GM18505 (cell line): Measurements from ENCODE around the gene ORC6.

ENCODE experiments used
- ATAC-seq: cut with Tn5 transposase; IDR thresholded peaks from one replicate; pipeline ENCODE4 v1.9.1; 2021; ENCODE audit not compliant: unreplicated experiment
- POLR2A ChIP-seq: IDR thresholded peaks from 4 replicates; pipeline ENCODE4 v1.6.1; 2011; ENCODE audit warnings: borderline replicate concordance; ENCODE audit not compliant: insufficient read depth, insufficient read length; ENCODE audit errors: extremely low read depth

ORC6 gene

DNA sequence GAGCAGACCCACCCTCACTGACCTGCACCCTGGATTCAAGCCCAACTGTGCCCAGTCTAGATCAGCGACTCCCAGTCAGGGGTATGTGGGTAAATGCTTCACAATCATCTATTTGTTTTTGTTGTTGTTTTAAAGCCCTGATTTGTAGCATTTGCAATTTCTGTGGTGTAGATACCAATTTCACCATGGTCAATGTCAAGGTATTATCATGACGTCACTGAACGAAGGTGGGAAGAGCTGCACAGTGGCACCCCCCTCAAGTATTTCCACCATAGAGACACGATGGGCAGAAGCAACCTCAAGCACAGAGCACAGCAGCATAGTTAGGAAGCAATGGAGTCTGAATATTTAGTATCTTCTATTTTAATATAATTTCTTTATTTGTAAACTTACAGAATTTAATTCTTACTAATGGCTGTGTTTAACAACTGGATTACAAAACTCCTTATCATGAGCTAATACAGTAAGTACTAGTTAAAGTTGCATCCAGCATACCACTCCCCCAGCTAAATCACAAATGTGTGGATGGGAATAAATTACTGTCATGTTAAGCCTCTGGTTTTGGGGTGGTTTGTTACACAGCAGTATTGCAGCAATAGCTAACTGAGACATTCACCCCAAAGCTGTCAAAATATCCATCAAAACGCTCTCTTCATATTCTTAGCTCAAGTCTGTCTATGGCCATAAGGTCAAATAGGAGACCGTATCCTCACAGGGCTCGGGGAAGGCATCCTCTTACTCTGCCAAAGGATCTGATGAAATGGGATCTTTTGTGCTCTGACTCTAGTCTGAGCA is 25.5 kb downstream of the ORC6 start:
- ATAC-seq: no peak
- no peak for TF ChIP-seq POLR2A

DNA sequence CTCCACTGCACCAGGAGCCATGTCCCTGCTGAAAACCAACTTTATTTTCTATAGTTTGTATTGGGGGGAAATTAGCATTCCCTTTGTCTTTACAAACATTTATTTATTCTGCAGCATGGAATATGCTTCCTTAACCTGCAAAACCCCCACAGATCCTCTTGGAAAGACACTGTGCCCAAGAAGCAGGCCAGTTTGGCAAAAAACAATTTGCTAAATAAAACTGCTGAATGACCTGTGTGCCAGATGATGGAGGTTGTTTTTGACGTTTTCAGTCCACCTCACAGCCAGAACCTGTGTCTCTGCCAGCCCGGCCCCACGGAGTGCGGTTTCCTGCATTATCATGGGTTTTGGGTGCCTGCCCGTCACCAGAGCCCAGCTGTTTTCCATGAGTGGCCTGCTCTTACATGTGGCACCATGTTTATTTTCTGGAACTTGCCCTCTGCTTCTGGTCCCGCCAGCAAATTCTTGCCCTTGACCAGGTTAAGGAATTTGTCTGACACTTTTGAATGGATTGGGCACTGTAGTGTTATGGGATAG is 26.4 kb downstream of the ORC6 start:
- ATAC-seq: no peak
- TF ChIP-seq POLR2A: no peak

DNA sequence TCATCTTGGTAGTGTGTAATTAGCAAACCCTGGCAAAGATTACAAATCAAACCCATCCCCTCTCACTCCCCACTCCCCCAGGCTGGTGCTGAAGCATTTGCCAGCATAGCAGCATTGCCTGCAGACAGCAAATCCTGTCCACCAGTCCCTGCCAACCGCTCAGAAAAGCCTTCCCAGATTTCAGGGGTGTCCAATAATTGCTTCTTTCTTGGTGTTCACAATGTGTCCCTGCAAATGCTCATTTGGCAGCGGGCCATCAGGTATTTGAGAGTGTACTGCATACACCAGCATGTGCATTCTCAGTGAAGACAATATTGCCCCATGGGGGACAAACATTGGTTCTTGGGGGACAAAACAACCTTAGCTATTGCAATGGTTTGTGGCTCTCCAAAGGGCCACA is 28.2 kb downstream of the ORC6 start:
- ATAC-seq: no peak
- TF ChIP-seq POLR2A: no peak

DNA sequence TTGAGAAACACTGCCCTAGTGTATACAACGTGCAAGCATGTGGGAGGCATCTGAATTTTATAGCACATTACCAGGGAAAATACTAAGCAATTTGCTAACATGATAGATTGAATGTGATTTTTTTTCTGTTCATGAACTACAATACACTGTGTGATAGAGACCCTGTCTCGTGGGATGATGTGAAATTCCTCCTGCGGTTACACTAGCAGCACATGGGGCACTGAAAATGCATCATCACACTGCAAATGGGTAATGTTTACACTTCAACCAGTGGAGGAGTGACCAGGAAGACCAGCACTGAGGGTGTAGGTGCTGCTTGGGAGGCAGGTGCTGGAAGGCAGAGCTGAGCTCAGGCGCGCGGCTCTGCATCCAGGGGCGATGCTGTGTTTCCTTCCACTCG is 28.8 kb downstream of the ORC6 start:
- ATAC-seq: no peak
- TF ChIP-seq POLR2A: no peak

DNA sequence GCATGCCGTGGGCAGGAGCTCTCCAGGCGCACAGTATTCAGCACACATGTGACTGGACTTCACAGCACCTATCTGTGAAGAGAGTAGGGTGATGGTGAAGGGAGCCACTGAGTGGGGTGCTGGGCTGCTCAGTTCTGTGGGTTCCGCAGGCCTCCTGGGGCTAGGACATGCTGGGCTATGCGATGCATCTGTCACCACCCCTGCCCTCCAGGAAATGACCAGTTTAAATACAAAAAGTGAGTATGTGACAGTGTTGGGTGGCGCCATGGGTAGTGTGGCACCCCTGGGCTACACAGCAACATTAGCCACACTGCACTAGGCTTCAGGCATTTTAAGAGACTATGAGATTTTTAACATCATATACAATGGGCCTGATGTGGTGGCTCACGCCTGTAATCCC is 30.1 kb downstream of the ORC6 start:
- no peak for TF ChIP-seq POLR2A
- no peak for ATAC-seq

DNA sequence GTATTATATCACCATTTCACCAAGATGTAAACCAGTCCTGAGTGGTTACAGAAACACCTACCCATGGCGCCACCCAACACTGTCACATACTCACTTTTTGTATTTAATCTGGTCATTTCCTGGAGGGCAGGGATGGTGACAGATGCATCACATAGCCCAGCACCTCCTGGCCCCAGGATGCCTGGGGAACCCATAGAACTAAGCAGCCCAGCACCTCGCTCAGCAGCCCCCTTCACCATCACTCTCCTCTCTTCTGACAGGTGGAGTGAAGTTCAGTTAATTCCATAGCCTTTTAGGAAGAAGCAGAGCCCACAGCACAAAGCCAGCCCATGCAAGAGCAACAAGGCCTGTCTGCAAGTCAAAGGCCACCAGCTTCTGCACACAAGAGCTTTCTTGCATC is 31.2 kb downstream of the ORC6 start:
- ATAC-seq: no peak
- no peak for TF ChIP-seq POLR2A

DNA sequence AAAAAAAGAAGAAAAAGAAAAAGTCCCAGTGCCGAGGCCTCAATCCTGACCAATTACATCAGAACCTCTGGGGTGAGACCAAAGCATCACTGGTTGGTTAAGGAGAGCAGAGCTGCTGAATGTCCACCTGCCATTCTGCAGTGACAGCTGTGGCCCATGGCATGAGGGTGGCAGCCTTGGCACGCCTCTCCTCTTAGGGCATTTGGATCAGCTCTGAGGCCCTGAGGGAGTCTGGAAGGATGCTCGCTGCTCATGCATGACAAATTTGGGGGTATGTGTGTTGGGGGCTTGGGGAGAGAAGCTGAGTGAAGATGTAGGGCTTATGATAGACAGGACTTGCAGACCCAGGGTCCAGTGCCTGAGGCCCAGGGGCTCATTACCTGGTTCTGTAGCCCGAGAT is 32.4 kb downstream of the ORC6 start:
- ATAC-seq: no peak
- TF ChIP-seq POLR2A: no peak

DNA sequence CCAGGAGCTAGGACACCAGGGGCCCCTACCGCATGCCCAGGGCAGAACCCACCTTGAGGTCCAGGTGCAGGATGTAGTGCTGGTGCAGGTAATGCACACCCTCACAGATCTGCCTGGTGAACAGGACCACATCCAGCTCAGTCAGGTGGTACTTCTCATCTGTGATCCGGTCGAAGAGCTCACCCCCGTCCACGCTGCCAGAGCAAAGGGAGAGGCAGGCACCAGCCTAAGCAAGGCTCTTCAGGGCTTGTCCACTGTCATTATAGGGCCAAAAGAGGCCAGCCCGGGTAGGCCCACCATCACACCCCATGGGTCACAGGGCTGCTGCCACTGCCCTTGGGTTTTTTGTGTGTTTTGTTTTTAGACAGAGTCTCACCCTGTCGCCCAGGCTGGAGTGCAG is 37.7 kb downstream of the ORC6 start:
- no peak for ATAC-seq
- TF ChIP-seq POLR2A: no peak

DNA sequence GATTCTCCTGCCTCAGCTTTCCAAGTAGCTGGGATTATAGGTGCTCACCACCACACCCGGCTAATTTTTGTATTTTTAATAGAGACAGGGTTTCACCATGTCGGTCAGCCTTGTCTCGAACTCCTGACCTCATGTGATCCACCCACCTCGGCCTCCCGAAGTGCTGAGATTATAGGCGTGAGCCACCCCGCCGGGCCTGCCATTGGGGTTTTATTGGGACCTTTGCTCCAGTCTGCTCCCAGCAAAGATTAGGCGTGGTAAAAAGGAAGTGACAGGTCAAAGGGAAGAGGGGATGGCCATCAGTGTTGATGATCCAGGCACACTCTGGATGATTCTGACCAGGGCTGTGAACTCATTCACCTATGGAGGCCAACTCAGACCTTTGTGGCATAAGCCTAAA is 38.2 kb downstream of the ORC6 start:
- no peak for ATAC-seq
- no peak for TF ChIP-seq POLR2A

DNA sequence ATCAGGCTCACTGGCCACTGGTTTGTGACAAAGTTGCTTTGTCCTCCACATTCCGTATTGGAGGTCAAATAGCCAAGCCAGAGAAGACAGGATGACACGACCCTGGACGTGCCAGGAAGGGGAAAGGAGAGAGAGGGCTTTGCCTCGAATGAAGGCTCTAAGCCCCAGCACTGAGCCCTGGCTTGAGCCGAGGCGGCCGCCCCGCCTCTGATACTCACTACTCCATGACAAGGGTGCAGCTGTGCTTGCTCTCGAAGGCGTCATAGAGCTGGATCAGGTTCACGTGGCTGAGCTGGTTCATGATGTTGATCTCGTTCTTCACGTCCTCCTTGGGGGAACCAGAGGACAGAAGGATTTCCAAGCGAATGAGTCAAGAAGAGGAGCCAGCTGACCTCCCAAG is 39.3 kb downstream of the ORC6 start:
- no peak for TF ChIP-seq POLR2A
- ATAC-seq: no peak

DNA sequence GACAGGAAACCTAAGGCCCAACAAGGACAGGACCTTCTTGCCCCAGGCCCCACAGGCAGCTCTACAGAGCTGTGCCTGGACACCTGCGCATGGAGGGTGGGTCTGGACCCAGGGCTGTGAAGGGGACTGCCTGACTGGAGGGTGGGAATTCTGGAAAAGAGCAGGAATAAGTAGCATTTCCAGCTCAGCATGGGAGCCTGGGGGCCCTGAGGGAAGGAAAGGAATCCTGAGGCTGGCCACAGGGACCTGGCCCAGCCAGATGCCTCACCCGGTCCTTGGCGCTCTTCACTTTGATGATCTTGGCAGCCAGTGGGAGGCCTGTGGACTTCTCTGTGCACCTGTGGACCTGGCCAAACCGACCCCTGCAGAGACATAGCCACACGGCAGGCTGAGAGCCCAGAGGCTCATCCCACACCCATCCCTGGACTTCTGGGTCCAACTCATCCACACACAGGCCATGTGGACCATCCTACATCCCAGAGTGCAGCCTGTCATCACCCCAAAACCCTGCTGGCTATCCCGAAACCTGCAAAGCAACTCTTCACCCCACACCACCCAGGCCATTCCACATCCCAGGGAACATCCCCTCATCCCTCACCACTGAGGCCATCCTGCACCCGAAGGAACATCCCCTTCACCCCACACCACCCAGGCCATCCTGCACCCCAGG is 40.0 kb downstream of the ORC6 start:
- TF ChIP-seq POLR2A: no peak
- ATAC-seq: no peak

DNA sequence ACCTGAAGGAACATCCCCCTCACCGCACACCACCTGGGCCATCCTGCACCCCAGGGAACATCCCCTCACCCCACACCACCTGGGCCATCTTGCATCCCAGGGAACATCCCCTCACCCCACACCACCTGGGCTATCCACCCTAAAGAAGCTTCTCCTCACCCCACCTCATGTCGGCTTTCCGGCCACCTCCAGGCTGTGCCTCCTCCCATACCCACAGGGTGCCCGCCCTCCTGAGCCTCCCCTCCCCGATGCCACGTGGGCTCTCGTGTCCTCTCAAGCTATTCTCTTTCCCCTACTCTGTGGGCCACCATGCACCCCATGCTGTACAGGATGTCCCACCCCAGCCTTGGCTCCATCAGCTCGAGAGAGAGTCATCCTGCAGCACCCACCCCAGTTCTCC is 40.7 kb downstream of the ORC6 start:
- no peak for ATAC-seq
- no peak for TF ChIP-seq POLR2A

DNA sequence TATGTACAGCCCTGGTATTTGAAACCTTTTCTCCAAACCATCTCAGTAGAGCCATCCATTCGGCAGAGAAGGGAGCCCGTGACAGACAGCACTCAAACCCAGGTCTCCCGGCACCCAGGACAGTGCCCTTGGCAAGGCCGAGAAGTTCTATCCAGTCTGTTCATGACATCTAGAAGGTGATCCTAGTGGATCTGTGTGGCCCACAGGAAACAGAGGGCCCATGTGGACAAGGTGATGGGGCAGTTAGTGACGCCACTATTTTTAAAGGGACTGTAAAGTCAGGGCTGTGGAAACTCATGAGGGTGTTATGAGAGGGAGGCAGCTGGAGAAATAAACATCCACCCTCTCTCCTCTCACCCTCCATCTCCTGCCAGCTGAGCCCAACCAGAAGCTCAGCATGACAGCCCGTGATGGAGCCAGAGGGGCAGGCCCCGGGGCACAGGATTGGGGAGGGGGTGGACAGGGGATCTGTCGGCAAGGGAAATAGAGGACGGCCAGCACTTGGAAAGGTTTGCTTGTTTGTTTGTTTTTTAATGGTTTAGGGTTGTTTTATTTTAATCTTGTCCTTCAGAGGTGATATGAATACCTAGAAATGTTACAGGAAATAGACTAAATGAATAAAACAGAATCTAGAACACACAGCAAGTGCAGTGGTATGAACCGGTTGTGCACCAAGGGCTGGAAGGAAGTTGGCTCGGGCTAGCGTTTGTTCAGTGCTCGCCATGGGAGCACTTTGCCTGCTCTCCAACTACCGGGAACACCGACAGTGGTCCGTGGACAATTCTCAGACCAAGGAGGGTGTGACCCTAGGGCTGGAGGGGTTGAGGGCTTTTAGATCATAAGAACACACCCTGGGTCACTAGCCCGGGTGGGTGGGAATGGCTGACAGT is 41.6 kb downstream of the ORC6 start:
- no peak for TF ChIP-seq POLR2A
- no peak for ATAC-seq
